ENCODE measurements around the gene CHTOP. TPM values are rescaled to one million over a fixed set of nuclear protein-coding genes. Genes with fewer than 3 reads are reported as not detected.

Gene CHTOP
- total and polyA plus RNA-seq, 2 of the 13 experiments (the other 11 are each of a cell fraction or from before 2014, with no cell fraction given), result 38.0 to 51.9 TPM

DNA sequence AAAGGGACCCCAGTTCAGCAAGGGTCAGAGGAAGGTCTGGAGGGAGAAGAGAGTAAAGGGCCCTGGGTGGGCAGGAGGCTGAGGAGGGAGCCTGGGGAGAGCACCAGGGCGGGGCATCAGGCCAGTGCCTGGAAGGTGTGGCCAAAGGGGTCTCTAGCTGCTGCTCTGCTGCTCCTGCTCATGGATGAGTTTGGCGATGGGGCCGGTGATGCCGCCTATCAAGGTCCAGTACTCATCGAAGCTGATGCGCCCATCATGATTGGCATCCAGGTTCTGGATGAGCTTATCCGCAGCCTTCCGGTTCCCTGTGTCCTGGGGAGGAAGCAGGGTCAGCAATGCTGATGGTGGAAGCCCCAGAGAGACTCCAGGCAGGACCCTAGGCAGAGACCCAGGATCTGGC, 26.5 kb upstream of the CHTOP start:
- Histone ChIP-seq H3K79me2 (ENCODE audit: insufficient read depth, low read length) (peaks cover 11% of the 10 kb centered on the region), H2AFZ (ENCODE audit: low read length) (no peak overlapping the region), H3K27ac (ENCODE audit: extremely low read length, insufficient read depth, low read length) (no peak overlapping the region), H3K4me1 (ENCODE audit: insufficient read depth, low read length) (peaks cover 48% of the 10 kb centered on the region), H4K20me1 (ENCODE audit: insufficient read depth, low read length) (no peaks in the 10 kb centered on the region), H3K9ac (ENCODE audit: insufficient read depth, low read depth, low read length) (no peak overlapping the region), H3K4me3 (replicated peaks in 1 of 3; ENCODE audit: insufficient read depth in 1 of 3, low read depth in 2 of 3, low read length in 3 of 3) (no peak overlapping the region), H3K9me3 (ENCODE audit: low read length) (no peaks in the 10 kb centered on the region), H3K4me2 (ENCODE audit: low read depth, low read length) (peak overlapping the region; percentile 98), H3K27me3 (ENCODE audit: control insufficient read depth in 1 of 2, insufficient read depth in 2 of 2, low read length in 2 of 2) (no peaks in the 10 kb centered on the region; a peak in 1 of 5 replicates), H3K36me3 (replicated peaks in 1 of 2; ENCODE audit: control insufficient read depth in 1 of 2, insufficient read depth in 2 of 2, low read length in 2 of 2) (no peaks in the 10 kb centered on the region; a peak in 1 of 5 replicates)
- in situ Hi-C loops (cut with HindIII; ENCODE audit: extremely low pct_ligation_motif_present, low pct_unique_long_range_greater_than_20kb) (no loop called here), intact Hi-C loops (cut with micrococcal nuclease; ENCODE audit: unreplicated experiment) (no loop called here)
- POLR2A ChIA-PET, result interaction anchor here (1.3 to 12.2 kb wide), 8 partner anchors 9 to 383 kb away, joined by 3 to 390 read pairs (median 7); partner anchors contain the start of genes CHTOP, INTS3, RPS27 and S100A1
- FAIRE-seq, result no peak
- no peak for ATAC-seq
- CTCF ChIA-PET (ENCODE audit: low intra/inter-chr PET ratio, low total read pairs), result no interaction called here
- no peak for DNase-seq (ENCODE audit: low spot score)
- BruUV-seq (replicated peaks), result no TSS peak
- TF ChIP-seq, protein P1, sequence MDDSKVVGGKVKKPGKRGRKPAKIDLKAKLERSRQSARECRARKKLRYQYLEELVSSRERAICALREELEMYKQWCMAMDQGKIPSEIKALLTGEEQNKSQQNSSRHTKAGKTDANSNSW (CRISPR knock-in tag; IDR thresholded peaks at IDR 0.05; ENCODE audit: borderline replicate concordance), result no peak
- WGBS (ENCODE audit: low lambda C conversion rate), result 96% methylated on average over 7 of the region's 8 CpGs

DNA sequence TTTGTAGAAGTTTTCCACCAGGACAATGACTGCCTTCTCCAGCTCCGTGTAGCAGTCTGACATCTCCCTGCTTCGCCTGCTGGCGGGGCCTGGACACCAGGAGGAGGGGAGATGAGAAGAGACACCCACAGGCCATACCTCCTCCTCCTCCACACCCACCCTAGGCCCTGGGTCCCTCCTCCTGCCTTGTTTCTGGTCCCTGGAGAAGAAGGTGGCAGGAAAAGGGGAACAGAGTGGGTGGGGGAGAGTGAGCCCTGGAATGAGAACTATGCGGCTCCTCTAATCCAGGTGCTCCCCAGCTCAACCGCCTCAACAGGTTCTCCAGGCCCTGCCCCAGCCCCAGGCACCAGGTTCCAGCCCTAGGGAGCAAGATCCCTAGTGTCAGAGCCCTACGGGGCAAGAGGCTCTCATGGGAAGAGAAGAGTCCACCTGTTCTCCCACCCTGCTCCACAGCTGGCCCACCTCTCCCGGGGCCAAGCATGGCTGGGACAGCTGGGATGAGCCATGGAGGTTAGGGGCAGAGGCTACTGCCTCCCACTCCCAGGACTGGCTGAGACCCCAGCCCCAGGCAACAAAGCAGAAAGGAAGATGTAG, 25.7 kb upstream of the CHTOP start:
- TSS peak; percentile 66 for BruUV-seq (replicated peaks)
- H3K27me3 ChIP-seq (ENCODE audit: control insufficient read depth in 1 of 2, insufficient read depth in 2 of 2, low read length in 2 of 2), result no peaks in the 10 kb centered on the region; a peak in 1 of 5 replicates
- WGBS (ENCODE audit: low lambda C conversion rate), result 56% methylated on average over 4 of the region's 7 CpGs
- H2AFZ ChIP-seq (ENCODE audit: low read length), result no peak overlapping the region
- ATAC-seq (peak; percentile 23), DNase-seq (ENCODE audit: low spot score) (no peak), FAIRE-seq (peak; percentile 49)
- in situ Hi-C loops (cut with HindIII; ENCODE audit: extremely low pct_ligation_motif_present, low pct_unique_long_range_greater_than_20kb), result no loop called here
- no peaks in the 10 kb centered on the region for H4K20me1 ChIP-seq (ENCODE audit: insufficient read depth, low read length)
- peaks cover 53% of the 10 kb centered on the region for H3K4me1 ChIP-seq (ENCODE audit: insufficient read depth, low read length)
- H3K4me3 ChIP-seq (replicated peaks in 1 of 3; ENCODE audit: insufficient read depth in 1 of 3, low read depth in 2 of 3, low read length in 3 of 3), result peak overlapping the region; percentile 62 to 83 (median 64)
- ChIA-PET POLR2A (interaction anchor here (0.7 to 12.2 kb wide), 14 partner anchors 8 to 382 kb away, joined by 3 to 390 read pairs (median 6); partner anchors contain the start of genes CHTOP, INTS3, RPS27 and S100A1), CTCF (ENCODE audit: low intra/inter-chr PET ratio, low total read pairs) (no interaction called here)
- no peaks in the 10 kb centered on the region for H3K9me3 ChIP-seq (ENCODE audit: low read length)
- intact Hi-C loops (cut with micrococcal nuclease; ENCODE audit: unreplicated experiment), result loop anchor here (2.0 kb wide), 1 partner anchor 19 kb away; the partner anchor contains the start of gene S100A13
- peak overlapping the region; percentile 99 for H3K27ac ChIP-seq (ENCODE audit: extremely low read length, insufficient read depth, low read length)
- H3K4me2 ChIP-seq (ENCODE audit: low read depth, low read length), result peak overlapping the region; percentile 98
- H3K36me3 ChIP-seq (replicated peaks in 1 of 2; ENCODE audit: control insufficient read depth in 1 of 2, insufficient read depth in 2 of 2, low read length in 2 of 2), result no peaks in the 10 kb centered on the region; a peak in 1 of 5 replicates
- H3K9ac ChIP-seq (ENCODE audit: insufficient read depth, low read depth, low read length), result peak overlapping the region; percentile 87
- H3K79me2 ChIP-seq (ENCODE audit: insufficient read depth, low read length), result peaks cover 12% of the 10 kb centered on the region
- TF ChIP-seq ZNF263 (CRISPR knock-in tag; IDR thresholded peaks at IDR 0.05), result peak; percentile 85
- TF ChIP-seq TEAD3 (CRISPR knock-in tag; optimal IDR thresholded peaks at IDR 0.05; ENCODE audit: borderline replicate concordance), result peak; percentile 63
- TF ChIP-seq, protein P2, sequence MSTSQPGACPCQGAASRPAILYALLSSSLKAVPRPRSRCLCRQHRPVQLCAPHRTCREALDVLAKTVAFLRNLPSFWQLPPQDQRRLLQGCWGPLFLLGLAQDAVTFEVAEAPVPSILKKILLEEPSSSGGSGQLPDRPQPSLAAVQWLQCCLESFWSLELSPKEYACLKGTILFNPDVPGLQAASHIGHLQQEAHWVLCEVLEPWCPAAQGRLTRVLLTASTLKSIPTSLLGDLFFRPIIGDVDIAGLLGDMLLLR (CRISPR knock-in tag; IDR thresholded peaks at IDR 0.05), result 0 out of 2 replicates have a peak, but pooled peaks have one; percentile 39
- peak; percentile 15 for TF ChIP-seq ZNF883 (CRISPR knock-in tag; IDR thresholded peaks at IDR 0.05; ENCODE audit: not compliant biosample characterization)
- TF ChIP-seq ZNF572 (CRISPR knock-in tag; IDR thresholded peaks at IDR 0.05), result 0 out of 2 replicates have a peak, but pooled peaks have one; percentile 42
- 0 out of 2 replicates have a peak, but pooled peaks have one; percentile 47 for TF ChIP-seq ZNF160 (CRISPR knock-in tag; IDR thresholded peaks at IDR 0.05)
- TF ChIP-seq ASH2L (IDR thresholded peaks at IDR 0.05; ENCODE audit: insufficient read length, low read depth, low read length), result no peak
- TF ChIP-seq, protein P3, sequence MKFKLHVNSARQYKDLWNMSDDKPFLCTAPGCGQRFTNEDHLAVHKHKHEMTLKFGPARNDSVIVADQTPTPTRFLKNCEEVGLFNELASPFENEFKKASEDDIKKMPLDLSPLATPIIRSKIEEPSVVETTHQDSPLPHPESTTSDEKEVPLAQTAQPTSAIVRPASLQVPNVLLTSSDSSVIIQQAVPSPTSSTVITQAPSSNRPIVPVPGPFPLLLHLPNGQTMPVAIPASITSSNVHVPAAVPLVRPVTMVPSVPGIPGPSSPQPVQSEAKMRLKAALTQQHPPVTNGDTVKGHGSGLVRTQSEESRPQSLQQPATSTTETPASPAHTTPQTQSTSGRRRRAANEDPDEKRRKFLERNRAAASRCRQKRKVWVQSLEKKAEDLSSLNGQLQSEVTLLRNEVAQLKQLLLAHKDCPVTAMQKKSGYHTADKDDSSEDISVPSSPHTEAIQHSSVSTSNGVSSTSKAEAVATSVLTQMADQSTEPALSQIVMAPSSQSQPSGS (CRISPR knock-in tag; IDR thresholded peaks at IDR 0.05), result no peak
- no peak for TF ChIP-seq ZMYM2 (CRISPR knock-in tag; IDR thresholded peaks at IDR 0.05)
- no peak for TF ChIP-seq ZNF496 (CRISPR knock-in tag; IDR thresholded peaks at IDR 0.05; ENCODE audit: insufficient replicate concordance)
- TF ChIP-seq ZNF180 (CRISPR knock-in tag; IDR thresholded peaks at IDR 0.05; ENCODE audit: borderline replicate concordance, low read depth), result no peak
- TF ChIP-seq HNRNPL (IDR thresholded peaks at IDR 0.05; ENCODE audit: low read depth, low read length), result no peak

All from HepG2 (cell line).